Brain microvascular endothelial cell (primary cell): ENCODE data around the gene FOXD4L1.
"Not testable (repeated sequence)": the region's sequence is repeated elsewhere in the genome, so short reads cannot be mapped to it uniquely, and the experiment has no call there.

Experiments used
- DNase-seq: peaks from one replicate; pipeline ENCODE4 v3.0.0-alpha.2; 2020
- H3K27ac ChIP-seq: fragments of 250-450 bp; sonication (Bioruptor Pico); 2 replicates; pipeline ENCODE4 v1.5.1; 2020; ENCODE audit warnings: mild to moderate bottlenecking, moderate library complexity
- H3K27me3 ChIP-seq: fragments of 250-450 bp; sonication (Bioruptor Pico); replicated peaks from 2 replicates; pipeline ENCODE4 v1.5.1; 2020; ENCODE audit warnings: mild to moderate bottlenecking
- H3K36me3 ChIP-seq: fragments of 250-450 bp; sonication (Bioruptor Pico); replicated peaks from 2 replicates; pipeline ENCODE4 v1.5.1; 2020; ENCODE audit warnings: mild to moderate bottlenecking
- H3K4me3 ChIP-seq: 2 replicates; pipeline ENCODE4 v1.5.1; 2011; ENCODE audit warnings: low read depth, mild to moderate bottlenecking, control low read depth, low read length, moderate library complexity
- in situ Hi-C: cut with HindIII; loops from 2 replicates; pipeline ENCODE4 v1.10.0; 2017; ENCODE audit warnings: low sequenced_read_pairs, low pct_ligation_motif_present

The FOXD4L1 gene

GRCh38 chr2:113498365-113498764, at the start of gene FOXD4L1:
Gene FOXD4L1, plus strand, starts transcription at chr2:113498665. Its CDS starts 592 bp downstream, at chr2:113499257.
- DNase-seq, H3K36me3 ChIP-seq, H3K4me3 ChIP-seq, in situ Hi-C loops, H3K27ac ChIP-seq: not testable (repeated sequence)
- H3K27me3 ChIP-seq: peaks cover 20% of the 10 kb centered on the region

DNA sequence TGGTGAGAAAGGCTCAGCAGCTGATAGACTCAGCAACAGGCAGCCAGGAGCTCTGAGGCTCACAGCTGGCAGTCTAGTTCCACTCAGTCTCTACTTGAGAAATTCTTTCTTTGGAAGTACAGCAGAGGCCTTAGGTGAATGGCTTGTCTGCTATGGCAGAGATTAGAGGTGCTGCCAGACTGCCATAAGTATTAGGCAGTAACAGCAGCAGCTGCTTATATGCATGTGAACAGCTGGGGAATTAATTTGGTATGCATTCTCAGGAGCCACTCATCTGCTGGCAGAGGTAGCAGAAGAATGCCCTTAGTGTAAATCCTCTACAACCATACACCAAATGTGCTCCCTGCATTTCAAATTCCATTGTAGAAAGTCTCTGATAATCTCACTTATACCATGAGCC, 32.7 kb upstream of the FOXD4L1 start:
- H3K27ac ChIP-seq, H3K36me3 ChIP-seq, H3K4me3 ChIP-seq, in situ Hi-C loops, H3K27me3 ChIP-seq, DNase-seq: not testable (repeated sequence)

- in situ Hi-C loops, DNase-seq: not testable (repeated sequence)
Observed at GRCh38 chr2:113476688-113477368, 21.6 kb upstream of the FOXD4L1 start.

DNA sequence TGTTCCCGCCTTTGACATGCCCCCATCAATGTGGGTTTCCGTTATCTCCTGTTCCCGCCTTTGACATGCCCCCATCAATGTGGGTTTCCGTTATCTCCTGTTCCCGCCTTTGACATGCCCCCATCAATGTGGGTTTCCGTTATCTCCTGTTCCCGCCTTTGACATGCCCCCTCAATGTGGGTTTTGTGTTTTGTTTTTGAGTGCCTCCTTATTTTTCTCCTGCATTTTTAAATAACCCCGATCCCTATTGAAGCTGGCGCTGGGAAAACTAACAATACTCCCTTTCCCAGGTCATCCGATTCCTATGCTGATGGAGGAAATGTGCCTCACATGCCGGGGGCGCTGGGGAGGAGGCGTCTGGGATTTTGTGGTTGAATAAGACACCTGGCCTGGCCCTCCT, 1.9 kb upstream of the FOXD4L1 start:
- H3K27ac ChIP-seq, H3K4me3 ChIP-seq, H3K27me3 ChIP-seq, in situ Hi-C loops, H3K36me3 ChIP-seq, DNase-seq: not testable (repeated sequence)

More at GRCh38 chr2:113476688-113477368, 21.6 kb upstream of the FOXD4L1 start:
- H3K36me3 ChIP-seq, H3K4me3 ChIP-seq, H3K27me3 ChIP-seq, H3K27ac ChIP-seq: not testable (repeated sequence)

DNA sequence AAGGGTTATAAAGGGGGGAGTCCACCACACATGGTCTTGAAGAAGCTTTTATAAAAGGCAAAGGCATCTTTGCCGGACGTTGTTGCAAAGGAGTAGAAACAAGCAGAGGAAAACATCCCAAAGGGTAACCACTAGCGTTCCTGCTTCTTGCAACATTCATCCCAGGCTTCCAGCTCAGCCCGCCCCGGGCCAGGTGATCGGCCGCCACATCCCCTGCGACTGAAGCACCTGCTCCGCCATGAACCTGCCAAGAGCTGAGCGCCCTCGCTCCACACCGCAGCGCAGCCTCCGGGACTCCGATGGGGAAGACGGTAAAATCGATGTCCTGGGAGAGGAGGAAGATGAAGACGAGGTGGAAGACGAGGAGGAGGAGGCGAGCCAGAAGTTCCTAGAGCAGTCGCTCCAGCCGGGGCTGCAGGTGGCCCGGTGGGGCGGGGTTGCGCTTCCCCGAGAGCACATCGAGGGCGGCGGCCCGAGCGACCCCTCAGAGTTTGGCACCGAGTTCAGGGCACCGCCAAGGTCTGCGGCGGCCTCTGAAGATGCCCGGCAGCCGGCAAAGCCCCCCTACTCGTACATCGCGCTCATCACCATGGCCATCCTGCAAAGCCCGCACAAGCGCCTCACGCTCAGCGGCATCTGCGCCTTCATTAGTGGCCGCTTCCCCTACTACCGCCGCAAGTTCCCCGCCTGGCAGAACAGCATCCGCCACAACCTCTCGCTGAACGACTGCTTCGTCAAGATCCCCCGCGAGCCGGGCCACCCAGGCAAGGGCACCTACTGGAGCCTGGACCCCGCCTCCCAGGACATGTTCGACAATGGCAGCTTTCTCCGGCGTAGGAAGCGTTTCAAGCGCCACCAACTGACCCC, 787 bp downstream of the FOXD4L1 start:
- H3K36me3 ChIP-seq, in situ Hi-C loops, H3K4me3 ChIP-seq, H3K27ac ChIP-seq, DNase-seq: not testable (repeated sequence)
- peaks cover 28% of the 10 kb centered on the region for H3K27me3 ChIP-seq

GRCh38 chr2:113499886-113500722, 1.6 kb downstream of the FOXD4L1 start:
- DNase-seq: not testable (repeated sequence)

GRCh38 chr2:113500723-113501038, 2.2 kb downstream of the FOXD4L1 start:
- H3K36me3 ChIP-seq, in situ Hi-C loops, H3K27ac ChIP-seq, DNase-seq, H3K4me3 ChIP-seq: not testable (repeated sequence)
- H3K27me3 ChIP-seq: peaks cover 29% of the 10 kb centered on the region

More at GRCh38 chr2:113499886-113500722, 1.6 kb downstream of the FOXD4L1 start:
- H3K4me3 ChIP-seq, in situ Hi-C loops, H3K36me3 ChIP-seq, H3K27ac ChIP-seq: not testable (repeated sequence)
- peaks cover 29% of the 10 kb centered on the region for H3K27me3 ChIP-seq

- H3K4me3 ChIP-seq, H3K27ac ChIP-seq, in situ Hi-C loops, H3K36me3 ChIP-seq, DNase-seq: not testable (repeated sequence)
- peaks cover 31% of the 10 kb centered on the region for H3K27me3 ChIP-seq
Observed at GRCh38 chr2:113502216-113503093, 4.0 kb downstream of the FOXD4L1 start.

DNA sequence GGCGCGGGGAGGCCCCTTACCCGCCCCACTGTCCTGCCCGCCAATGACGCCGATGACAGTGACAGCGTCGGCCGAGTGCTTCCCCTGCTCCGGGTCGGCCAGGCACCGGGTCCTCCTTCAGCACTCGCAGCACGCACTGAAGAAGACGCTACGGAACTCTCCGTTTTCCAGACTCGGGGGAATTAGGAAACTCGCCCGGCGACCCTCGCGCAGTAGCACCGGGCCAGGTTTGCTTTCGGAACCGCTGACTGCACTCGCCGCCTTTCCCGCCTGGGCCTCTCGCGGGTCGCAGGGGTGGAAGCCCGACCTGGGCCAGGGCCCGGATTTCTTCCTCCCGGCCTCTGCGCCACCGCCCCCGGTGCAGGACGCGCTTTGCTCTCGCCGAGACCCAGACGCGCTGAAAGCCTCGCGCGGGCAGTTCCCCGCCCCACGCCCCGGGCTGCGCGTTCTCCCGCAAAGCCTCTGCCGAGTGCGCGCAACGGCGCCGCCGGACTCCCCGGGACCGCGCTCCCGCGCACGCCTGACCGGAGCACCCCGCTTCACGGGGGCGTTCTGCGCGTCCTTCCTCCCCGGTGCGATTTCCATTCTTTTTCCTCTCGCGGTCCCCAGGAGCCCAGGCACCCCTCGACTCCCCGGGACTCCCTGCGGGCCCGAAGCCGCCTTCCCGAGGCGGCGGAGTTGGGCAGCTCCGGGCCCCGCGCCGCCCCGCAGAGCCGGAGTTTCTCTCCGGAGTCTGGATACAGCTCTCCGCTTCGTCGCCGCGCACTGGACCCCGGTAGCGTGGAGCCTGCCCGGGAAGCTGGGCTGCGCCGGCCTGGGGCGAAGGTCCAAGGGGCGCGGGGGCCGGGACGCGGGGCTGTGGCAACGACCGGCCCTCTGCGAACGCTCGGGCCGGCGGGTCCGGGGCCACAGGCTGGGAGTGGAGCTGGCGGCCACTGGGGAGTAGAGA, 4.9 kb downstream of the FOXD4L1 start:
- H3K27me3 ChIP-seq: peaks cover 31% of the 10 kb centered on the region
- H3K4me3 ChIP-seq: peak overlapping the region; percentile 3
- H3K36me3 ChIP-seq, H3K27ac ChIP-seq, in situ Hi-C loops, DNase-seq: not testable (repeated sequence)

DNA sequence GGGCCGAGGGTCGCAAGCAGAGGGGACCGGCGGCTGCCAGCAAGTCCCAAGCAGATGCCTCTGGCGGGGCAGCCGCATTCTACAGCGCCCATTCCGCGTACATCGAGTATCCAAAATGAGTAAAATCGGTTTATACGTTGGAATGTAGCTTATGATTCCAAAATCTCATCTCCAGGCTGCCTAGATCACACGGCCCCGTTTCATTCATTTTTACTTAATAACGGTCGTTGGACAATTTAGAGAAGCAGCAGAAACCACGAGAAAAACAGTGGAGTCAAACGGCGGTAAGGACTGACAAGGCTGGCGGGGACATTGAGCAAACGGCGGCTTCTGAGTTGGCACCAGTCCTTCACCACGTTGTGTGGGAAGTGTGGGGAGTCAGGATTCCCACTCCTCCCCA, 5.6 kb downstream of the FOXD4L1 start:
- H3K27ac ChIP-seq, DNase-seq, H3K36me3 ChIP-seq, in situ Hi-C loops, H3K4me3 ChIP-seq: not testable (repeated sequence)
- H3K27me3 ChIP-seq: peaks cover 30% of the 10 kb centered on the region

DNA sequence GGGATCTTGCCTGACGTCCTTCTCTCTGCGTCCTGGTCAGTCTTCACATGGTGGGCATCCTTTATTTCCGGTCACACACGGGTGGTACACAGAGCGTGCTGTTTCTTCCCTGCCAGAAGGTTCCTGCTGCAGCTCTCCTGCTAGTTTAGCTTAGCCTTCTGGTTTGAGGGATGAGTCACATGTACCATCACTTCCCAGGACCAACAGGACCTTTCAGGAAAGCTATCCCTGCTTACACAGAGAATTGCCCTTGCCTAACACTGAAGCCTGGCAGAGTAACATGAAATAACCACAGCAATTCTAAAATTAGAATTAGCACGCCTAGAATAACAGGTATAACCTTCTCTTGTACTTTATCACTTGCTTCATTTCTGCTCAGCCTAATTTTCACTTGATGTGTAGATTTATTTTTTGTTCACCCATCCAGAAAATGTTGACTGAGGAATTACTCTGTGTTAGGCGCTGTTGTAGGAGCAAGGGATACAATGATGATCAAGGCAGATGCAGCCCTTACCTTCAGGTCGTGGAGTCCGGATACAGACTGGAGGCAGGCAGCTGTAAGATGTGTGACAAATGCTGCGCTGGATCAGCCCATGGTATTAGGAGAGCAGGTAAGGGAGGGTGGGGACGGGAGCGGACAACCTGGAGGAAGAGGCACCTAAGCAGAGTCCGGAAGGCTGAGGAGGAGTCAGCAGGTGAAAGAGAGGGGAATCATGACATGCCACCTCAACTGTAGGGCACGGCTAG, 9.1 kb downstream of the FOXD4L1 start:
- DNase-seq, in situ Hi-C loops, H3K27ac ChIP-seq, H3K4me3 ChIP-seq, H3K36me3 ChIP-seq: not testable (repeated sequence)
- H3K27me3 ChIP-seq: peaks cover 17% of the 10 kb centered on the region

GRCh38 chr2:113508187-113508586, 9.7 kb downstream of the FOXD4L1 start:
- H3K27ac ChIP-seq, H3K4me3 ChIP-seq, in situ Hi-C loops, H3K36me3 ChIP-seq, DNase-seq: not testable (repeated sequence)
- peaks cover 13% of the 10 kb centered on the region for H3K27me3 ChIP-seq
